G401 (cell line): ENCODE measurements around the gene GRM7. TPM values are rescaled to one million over a fixed set of nuclear protein-coding genes. Genes with fewer than 3 reads are reported as not detected.
A peak's percentile ranks its signal among the peaks of the same experiment; 100 is the strongest.

Experiments used
- DNase-seq: peaks from one replicate; pipeline ENCODE4 v3.0.0-alpha.2; 2015; ENCODE audit warnings: low spot score
- in situ Hi-C: cut with HindIII; loops from 2 replicates; pipeline ENCODE4 v1.10.0; 2016; ENCODE audit warnings: low sequenced_read_pairs, mixed read lengths
- total RNA-seq: library from RNA; depleted of rRNA; stranded (reverse); fragments of >200 nt; shearing (Covaris generic); gene quantifications from 2 replicates; pipeline ENCODE4 v1.2.3, GENCODE V29; 2014

Gene GRM7
- total RNA-seq, 1 experiment from 2014 or later: not detected

DNA sequence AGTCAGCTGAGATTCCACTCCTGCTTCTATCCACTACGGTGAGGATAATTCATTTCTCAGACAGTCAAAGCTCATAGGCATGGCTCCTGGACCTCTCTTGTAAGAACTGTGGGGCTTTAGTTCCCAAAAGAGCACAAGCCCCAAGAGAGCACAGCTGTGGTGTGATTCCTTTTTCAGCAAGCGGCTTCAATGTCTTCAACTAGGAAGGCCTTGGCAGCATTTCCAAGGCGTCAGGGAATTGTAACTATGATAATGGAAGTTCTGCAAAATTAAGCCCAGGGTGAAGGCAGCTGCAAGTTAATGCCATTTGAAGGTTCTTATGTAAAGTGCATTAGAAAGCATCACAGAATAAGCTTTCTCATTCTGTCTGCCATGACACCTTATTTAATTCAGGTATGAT is 657.1 kb downstream of the GRM7 start:
- in situ Hi-C loops: no loop called here
- DNase-seq: no peak

DNA sequence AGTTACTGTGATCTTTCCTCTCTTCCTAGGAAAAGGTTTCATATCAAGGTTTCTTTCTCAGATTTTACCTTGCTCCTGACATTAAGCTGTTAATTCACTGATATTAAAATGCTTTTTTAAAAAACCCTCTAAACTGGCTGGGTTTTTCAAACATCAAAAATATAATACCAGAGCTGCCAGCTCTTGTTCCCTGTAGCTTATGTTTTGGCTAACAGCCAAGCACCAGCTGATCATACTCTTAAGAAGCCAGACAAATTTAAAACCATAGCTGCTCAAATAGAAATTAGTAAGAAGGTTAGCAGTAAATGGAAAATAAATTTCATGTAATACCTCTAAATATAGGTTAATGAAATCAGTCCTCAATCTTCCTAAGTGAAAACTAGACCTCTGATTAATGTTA is 657.5 kb downstream of the GRM7 start:
- in situ Hi-C loops: no loop called here
- peak; percentile 17 for DNase-seq

DNA sequence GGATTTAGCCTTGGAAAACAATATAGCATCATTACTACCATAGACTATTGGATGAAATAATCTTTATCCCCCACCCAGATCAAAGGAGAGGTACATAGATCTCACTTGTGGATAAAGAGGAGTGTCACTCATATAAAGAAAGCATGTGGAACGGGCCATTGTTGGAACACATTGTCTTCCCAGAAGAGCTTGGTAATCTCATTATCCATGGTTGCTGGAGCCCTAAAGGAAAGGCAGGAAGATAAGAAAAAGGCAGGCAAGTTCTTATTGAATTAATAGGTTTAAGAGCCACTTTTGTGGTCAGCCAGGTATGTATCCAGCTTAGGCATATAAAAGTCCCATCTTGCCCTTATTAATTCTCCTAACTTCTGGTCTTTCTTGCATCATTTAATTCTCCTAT is 659.1 kb downstream of the GRM7 start:
- DNase-seq: no peak
- in situ Hi-C loops: no loop called here

DNA sequence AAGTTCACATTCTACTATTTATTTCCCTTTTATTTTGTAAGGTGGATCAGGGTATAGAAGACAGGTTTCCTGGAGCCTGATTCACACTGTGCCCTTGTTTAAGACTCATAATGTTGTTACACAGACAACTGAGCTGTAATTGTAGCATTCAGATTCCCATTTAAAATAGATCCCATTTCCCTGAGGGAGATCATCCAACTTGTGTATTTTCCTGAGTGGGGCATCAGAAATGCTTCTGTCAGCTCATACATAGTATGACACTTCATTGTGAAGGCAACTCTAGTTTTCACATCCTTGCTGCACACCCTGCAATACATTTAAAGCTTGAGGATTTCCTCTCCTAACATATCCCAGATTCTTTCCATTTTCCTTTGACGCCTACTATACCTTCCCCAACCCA is 659.7 kb downstream of the GRM7 start:
- in situ Hi-C loops: no loop called here
- no peak for DNase-seq

DNA sequence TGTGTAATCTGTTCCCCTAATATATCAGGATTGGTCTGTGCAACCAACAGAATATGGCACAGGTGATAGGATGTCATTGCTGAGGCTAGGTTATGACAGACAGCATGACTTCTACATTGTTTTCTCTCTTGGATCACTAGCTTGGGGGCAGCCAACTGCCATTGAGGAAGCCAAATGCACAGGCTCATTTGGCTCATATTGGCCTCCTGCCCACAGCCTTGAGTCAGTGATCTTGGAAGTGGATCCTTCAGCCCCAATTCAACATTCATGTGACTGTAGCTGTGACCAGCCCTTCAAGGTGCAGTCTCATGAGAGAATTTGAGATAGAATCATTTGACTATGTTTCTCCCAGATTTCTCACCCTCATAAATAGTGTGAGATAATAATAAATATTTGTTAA is 675.6 kb downstream of the GRM7 start:
- no peak for DNase-seq
- in situ Hi-C loops: no loop called here

- DNase-seq: no peak
- in situ Hi-C loops: no loop called here
Observed at GRCh38 chr3:7536921-7537320, 676.0 kb downstream of the GRM7 start.

DNA sequence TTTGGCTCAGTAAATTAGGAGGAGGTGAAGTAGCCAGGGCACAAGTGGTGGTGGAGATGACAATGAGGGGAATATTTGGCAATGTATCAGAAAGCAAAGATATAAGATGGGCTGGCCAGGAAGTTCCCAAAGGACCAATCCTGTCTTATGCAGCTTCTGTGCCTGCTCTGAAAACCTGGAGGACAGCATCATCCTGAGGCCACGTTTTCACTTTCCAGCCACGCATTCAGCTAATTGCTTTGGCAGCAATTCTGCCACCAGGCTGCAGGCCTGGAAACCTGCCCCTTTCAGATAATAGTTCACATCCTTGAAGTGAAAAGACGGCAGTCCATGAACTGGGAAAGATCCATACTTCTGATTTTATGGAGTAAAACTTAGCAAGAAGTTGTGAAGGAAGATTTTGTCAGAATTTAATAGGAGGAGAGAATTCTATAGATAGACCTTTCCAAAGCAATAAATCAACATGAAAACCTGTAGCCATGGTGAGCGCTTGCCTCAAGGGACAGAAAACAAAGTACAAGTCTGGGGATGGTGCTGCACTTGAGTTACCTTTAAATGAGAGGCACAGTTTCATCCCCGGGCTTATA is 682.5 kb downstream of the GRM7 start:
- DNase-seq: peak; percentile 4
- in situ Hi-C loops: no loop called here

DNA sequence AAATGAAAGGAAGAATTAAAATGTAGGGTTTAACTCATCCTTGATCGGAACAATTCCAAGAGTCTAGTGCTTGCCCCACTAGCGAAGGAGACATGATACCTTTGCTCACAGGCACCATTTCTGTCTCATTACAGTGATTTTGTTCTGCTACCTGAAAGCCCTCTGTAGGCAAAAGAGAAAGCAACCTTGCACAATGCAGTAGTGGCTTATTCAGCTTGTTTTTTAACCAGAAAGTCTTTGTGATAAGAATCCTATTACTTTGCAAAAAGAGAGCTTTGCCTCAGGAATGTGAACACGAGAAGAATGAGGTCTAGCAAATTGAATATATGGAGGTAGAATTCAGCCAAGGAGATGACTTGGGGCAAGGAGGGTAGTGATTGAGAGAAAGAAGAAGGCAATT is 684.4 kb downstream of the GRM7 start:
- no peak for DNase-seq

DNA sequence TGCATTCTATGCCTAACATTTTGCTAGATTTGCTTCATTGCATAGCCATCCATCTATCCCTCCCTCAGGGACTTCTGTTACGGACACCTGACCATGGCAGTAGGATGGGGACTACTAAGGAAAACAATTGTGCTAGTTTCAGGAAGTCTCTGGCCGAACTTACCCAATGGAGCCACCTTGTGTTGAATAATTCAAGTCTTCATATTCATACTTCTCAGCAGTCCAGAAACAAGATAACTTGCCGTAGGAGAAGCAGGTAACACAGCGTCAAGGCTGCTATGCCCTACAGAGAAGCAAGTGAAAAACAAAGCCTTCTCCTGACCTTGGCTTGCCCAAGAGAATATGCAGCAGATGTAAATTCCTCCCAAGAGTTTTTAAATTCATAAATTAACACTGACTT is 685.3 kb downstream of the GRM7 start:
- in situ Hi-C loops: no loop called here
- DNase-seq: peak; percentile 3

More for the DNA sequence above, 684.4 kb downstream of the GRM7 start:
- in situ Hi-C loops: no loop called here

- DNase-seq: no peak
- in situ Hi-C loops: no loop called here
Observed at GRCh38 chr3:7547826-7548225, 686.9 kb downstream of the GRM7 start.

DNA sequence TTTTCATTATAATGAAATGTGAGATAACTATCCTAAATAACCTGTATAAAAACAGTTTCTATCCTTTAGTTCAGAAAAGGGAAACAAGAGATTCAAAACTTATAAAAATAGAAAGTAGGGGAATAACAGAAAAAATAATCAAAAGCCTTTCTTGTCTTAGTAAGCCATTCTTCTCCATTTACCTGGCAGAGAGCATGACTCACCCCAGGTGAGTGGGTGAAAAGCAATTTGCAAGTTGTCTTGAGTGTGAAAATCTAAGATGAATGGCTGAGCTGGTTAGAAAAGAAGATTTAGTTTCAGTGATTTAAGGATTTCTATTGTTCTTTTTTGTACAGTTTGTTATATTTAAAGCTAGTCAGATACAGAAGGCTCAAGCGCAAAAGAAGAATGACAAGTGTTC is 702.0 kb downstream of the GRM7 start:
- DNase-seq: no peak
- in situ Hi-C loops: no loop called here

GRCh38 chr3:7565574-7565973 is 704.7 kb downstream of the GRM7 start:
- no peak for DNase-seq
- in situ Hi-C loops: no loop called here

- in situ Hi-C loops: no loop called here
Observed at GRCh38 chr3:7567160-7567559, 706.2 kb downstream of the GRM7 start.

GRCh38 chr3:7568526-7569184 is 707.7 kb downstream of the GRM7 start:
- no peak for DNase-seq
- in situ Hi-C loops: no loop called here

More at GRCh38 chr3:7567160-7567559, 706.2 kb downstream of the GRM7 start:
- no peak for DNase-seq

GRCh38 chr3:7573330-7573729 is 712.4 kb downstream of the GRM7 start:
- DNase-seq: no peak
- in situ Hi-C loops: no loop called here

- no peak for DNase-seq
- in situ Hi-C loops: no loop called here
Observed at GRCh38 chr3:7574435-7574834, 713.5 kb downstream of the GRM7 start.

- DNase-seq: no peak
- in situ Hi-C loops: no loop called here
Observed at GRCh38 chr3:7576071-7576470, 715.2 kb downstream of the GRM7 start.

GRCh38 chr3:7576506-7576905 is 715.6 kb downstream of the GRM7 start:
- in situ Hi-C loops: no loop called here
- DNase-seq: no peak

DNA sequence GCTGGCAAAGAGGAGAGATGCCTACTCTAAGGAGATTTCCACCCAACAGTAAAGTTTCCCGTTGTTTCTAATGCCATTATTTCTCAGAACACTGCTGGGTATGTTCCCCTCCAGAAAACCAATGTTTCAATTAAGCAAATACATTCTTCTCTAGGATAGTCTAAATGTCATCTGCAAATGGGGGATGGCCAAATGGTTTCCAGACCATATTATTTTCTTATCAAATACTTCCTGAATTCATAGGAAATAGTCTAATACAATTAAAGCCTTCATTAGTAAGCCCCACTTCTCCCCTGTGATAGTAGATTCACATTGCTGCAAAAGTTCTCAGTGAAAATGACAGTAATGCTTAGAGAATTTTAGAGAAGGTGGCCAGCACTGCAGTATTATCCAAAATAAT is 716.6 kb downstream of the GRM7 start:
- in situ Hi-C loops: no loop called here
- no peak for DNase-seq

DNA sequence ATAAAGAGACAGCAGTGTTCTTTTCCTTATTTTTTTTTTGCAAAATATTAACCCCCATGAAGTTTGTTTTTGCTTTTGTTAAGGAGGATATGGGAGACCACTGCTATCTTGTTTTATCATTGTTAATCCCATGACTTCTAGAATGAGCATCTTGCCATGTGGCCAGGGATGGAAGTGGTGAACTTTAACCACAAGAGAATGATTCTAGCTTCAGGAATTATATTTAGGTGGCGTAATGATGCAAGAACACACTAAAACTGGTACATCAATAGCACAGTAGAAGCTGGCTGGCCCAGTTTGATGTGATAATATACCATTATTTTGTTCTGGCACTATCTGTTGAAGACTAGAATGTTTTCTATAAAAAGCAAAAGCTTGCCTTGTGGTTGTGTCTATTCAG is 720.9 kb downstream of the GRM7 start:
- in situ Hi-C loops: no loop called here
- DNase-seq: no peak

- in situ Hi-C loops: no loop called here
- DNase-seq: no peak
Observed at GRCh38 chr3:7585052-7585451, 724.1 kb downstream of the GRM7 start.
